Kidney epithelial cell (primary cell): ENCODE data around the gene STXBP4. TPM values are rescaled to one million over a fixed set of nuclear protein-coding genes. Genes with fewer than 3 reads are reported as not detected.
"Not testable (repeated sequence)": the region's sequence is repeated elsewhere in the genome, so short reads cannot be mapped to it uniquely, and the experiment has no call there.

Experiments
- DNase-seq: peaks from one replicate; pipeline ENCODE4 v3.0.0-alpha.2; 2010; ENCODE audit warnings: low read depth
- H3K27me3 ChIP-seq: 2 replicates; pipeline ENCODE4 v1.6.0; 2011; ENCODE audit warnings: low read length; ENCODE audit not compliant: control insufficient read depth, insufficient read depth
- H3K36me3 ChIP-seq: 2 replicates; pipeline ENCODE4 v1.5.1; 2011; ENCODE audit warnings: low read length; ENCODE audit not compliant: control insufficient read depth, insufficient read depth
- H3K4me3 ChIP-seq: 2 replicates; pipeline ENCODE4 v1.5.1; 2011; ENCODE audit warnings: low read depth, mild to moderate bottlenecking, control low read depth, low read length
- CTCF ChIP-seq: IDR thresholded peaks from 2 replicates; pipeline ENCODE4 v1.5.1; 2011; ENCODE audit warnings: mild to moderate bottlenecking, moderate library complexity, low read length, control low read depth, inconsistent platforms; ENCODE audit not compliant: insufficient read depth, poor library complexity, severe bottlenecking
- total RNA-seq: library from RNA; depleted of rRNA; stranded (reverse); fragments of >200 nt; gene quantifications from 2 replicates; pipeline ENCODE4 v1.2.3, GENCODE V29; 2015

The STXBP4 gene
- total RNA-seq, 1 donor from 2014 or later = 40.1 TPM

- no peak for DNase-seq
- TF ChIP-seq CTCF = no peak
- Histone ChIP-seq H3K36me3 (no peaks in the 10 kb centered on the region), H3K4me3 (no peak overlapping the region), H3K27me3 (no peaks in the 10 kb centered on the region)
These were observed 100.6 kb downstream of the STXBP4 start for GRCh38 chr17:55068862-55069811.

- no peak for DNase-seq
- no peaks in the 10 kb centered on the region for H3K36me3 ChIP-seq
- TF ChIP-seq CTCF = no peak
- H3K27me3 ChIP-seq = no peaks in the 10 kb centered on the region
- no peak overlapping the region for H3K4me3 ChIP-seq
These were observed 101.5 kb downstream of the STXBP4 start for GRCh38 chr17:55069983-55070529.

DNA sequence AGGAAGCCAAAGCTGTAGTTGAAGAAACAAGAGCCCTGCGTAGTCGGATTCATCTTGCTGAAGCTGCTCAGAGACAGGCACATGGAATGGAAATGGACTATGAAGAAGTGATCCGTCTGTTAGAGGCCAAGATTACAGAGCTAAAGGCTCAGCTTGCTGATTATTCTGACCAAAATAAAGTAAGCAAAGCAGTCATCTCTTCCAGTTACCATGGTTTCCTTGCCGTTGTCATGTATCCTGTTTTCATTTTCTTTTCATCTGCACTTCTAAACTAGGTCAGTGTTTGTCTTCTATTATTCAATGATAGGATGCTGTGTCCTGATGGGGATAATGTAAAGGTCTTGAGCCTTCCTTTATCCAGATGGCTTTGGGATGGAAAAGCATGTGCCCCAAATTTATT lies 104.3 kb downstream of the STXBP4 start:
- Histone ChIP-seq H3K27me3 (no peaks in the 10 kb centered on the region), H3K4me3 (no peak overlapping the region), H3K36me3 (no peaks in the 10 kb centered on the region)
- no peak for DNase-seq
- TF ChIP-seq CTCF = no peak

DNA sequence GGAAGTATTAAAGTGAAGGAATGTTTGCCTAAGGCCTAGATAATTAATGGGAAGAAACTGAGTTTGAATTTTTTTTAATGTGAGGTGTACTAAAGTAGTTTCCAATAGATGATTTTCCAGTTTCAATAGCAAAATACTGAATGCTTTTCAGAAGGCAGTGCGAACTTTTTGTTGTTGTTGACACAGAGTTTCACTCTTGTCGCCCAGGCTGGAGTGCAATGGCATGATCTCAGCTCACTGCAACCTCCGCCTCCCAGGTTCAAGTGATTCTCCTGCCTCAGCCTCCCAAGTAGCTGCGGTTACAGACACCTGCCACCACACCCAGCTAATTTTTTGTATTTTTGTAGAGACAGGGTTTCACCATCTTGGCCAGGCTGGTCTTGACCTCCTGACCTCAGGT lies 104.9 kb downstream of the STXBP4 start:
- not testable (repeated sequence) for H3K4me3 ChIP-seq, DNase-seq, H3K36me3 ChIP-seq, H3K27me3 ChIP-seq

DNA sequence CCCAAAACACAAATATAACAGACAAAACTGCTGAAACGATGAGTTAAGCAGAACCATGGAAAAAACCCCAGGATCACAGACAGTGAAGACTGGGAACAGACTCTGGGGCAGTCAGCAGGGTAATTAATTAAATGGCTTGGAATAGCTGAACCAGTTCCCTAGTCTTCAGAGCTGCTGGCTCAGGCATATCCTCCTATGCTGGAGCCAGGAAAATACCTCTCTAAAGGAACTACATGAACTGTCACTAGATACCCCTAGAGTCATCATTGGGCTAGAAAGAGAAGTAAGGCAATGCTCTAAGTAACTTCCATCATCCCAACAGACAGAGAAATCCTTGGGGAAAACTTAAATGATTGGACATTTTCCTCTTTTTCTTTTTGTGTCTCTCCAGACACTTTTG lies 113.0 kb downstream of the STXBP4 start:
- Histone ChIP-seq H3K36me3 (no peaks in the 10 kb centered on the region), H3K27me3 (no peaks in the 10 kb centered on the region), H3K4me3 (no peak overlapping the region)
- DNase-seq = no peak
- TF ChIP-seq CTCF = no peak

DNA sequence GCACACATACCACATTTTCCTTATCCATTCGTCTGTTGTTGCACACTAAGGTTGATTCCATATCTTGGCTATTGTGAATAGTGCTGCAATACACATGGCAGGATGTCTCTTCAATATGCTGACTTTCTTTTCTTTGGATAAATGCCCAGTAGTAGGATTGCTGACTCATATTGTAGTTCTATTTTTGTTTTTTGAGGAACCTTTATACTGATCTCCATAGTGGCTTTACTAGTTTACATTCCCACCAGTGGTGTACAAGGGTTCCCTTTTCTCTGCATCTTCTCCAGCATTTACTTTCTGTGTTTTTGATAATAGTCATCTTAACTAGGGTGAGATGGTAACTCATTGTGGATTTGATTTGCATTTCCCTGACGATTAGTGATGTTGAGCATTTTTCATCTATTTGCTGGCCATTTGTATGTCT lies 118.1 kb downstream of the STXBP4 start:
- H3K4me3 ChIP-seq = no peak overlapping the region
- DNase-seq = peak; percentile 23
- H3K36me3 ChIP-seq = no peaks in the 10 kb centered on the region
- TF ChIP-seq CTCF = no peak
- H3K27me3 ChIP-seq = no peaks in the 10 kb centered on the region
